GM23338 (cell line): ENCODE data around the gene OPALIN.

Source experiments
- CTCF ChIP-seq, 2 experiments: fragments of 200-600 bp in 1 of 2; sonication (generic) in 1 of 2; conservative IDR thresholded peaks; 2 replicates each; pipeline versions ENCODE4 v1.5.1 to v1.6.1; 2016 to 2017; ENCODE audit warnings: antibody characterized with exemption in 2 of 2, low read depth in 2 of 2, mild to moderate bottlenecking in 2 of 2, moderate library complexity in 1 of 2
- EZH2 ChIP-seq: fragments of 200-600 bp; sonication (generic); IDR thresholded peaks from one replicate; pipeline ENCODE4 v1.8.0; 2017; ENCODE audit warnings: antibody characterized with exemption, mild to moderate bottlenecking, low read depth; ENCODE audit not compliant: unreplicated experiment
- EZH2phosphoT487 ChIP-seq: fragments of 200-600 bp; sonication (generic); IDR thresholded peaks from one replicate; pipeline ENCODE4 v1.8.1; 2018; ENCODE audit warnings: antibody characterized with exemption; ENCODE audit not compliant: unreplicated experiment
- JUNB ChIP-seq: IDR thresholded peaks from one replicate; pipeline ENCODE4 v1.6.1; 2016; ENCODE audit warnings: antibody characterized with exemption; ENCODE audit not compliant: unreplicated experiment

DNA sequence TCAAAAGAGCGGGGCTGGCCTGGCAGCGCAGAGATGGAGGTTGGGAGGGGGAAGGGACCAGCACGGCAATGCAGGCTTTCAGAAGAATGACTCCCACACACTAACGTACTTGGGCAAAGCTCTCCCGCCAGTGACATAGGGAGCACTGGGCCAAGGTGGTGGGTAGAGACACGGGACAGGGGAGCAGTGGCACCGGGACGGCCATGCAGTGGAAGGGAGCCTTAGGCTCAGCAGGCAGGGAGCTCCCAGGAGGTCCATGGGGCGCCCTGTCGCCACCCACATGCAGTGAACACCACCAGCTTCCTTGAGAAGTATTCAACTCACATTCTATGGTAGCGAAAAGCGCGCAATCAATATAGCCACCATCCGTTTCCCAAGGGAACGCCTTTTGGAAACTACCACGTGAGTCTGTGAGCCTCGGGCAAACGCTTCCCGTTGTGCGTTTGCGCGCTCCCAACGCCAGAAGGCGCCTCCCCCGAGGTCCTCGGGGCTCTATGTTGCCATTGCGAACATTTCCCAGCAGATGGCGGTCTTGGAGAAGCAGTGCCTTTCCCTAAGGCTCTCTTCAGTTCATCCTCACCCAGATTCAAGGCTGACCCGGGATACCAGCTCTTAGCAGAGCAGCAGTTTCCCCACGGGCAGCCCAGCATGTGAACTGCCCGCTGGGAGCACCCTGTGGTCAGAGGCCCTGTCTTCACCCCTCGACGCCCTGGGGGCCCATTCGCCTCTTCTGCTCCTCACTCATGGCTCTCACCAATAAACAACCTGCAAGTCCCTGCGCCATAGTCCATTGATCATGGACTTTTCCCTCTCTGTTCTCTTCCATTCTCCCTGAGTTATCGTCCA lies 16.4 kb upstream of the OPALIN start:
- peak; percentile 84 to 100 for TF ChIP-seq CTCF (conservative IDR thresholded peaks at IDR 0.05; ENCODE audit: low read depth in 2 of 2)
- no peak for TF ChIP-seq EZH2phosphoT487
- no peak for TF ChIP-seq JUNB
- no peak for TF ChIP-seq EZH2
